Mononuclear cell (primary cell): Measurements from ENCODE around the gene PREX1. TPM values are rescaled to one million over a fixed set of nuclear protein-coding genes. Genes with fewer than 3 reads are reported as not detected.

ENCODE experiments used
- H3K27me3 ChIP-seq: 2 replicates; pipeline ENCODE4 v1.6.0; 2011; ENCODE audit warnings: low read length, control low read depth; ENCODE audit not compliant: insufficient read depth
- H3K4me1 ChIP-seq: 2 replicates; pipeline ENCODE4 v1.5.1; 2011; ENCODE audit warnings: mild to moderate bottlenecking, low read length, control low read depth; ENCODE audit not compliant: insufficient read depth
- H3K4me3 ChIP-seq: 2 replicates; pipeline ENCODE4 v1.5.1; 2011; ENCODE audit warnings: mild to moderate bottlenecking, low read length, moderate library complexity
- H3K9me3 ChIP-seq: 2 replicates; pipeline ENCODE4 v1.5.1; 2011; ENCODE audit warnings: low read depth, mild to moderate bottlenecking, control low read depth, low read length
- total RNA-seq: library from RNA; depleted of rRNA; stranded (reverse); fragments of >200 nt; gene quantifications from one replicate; pipeline ENCODE4 v1.2.3, GENCODE V29; 2012

Gene PREX1
- total RNA-seq, 1 donor = 128 TPM

- Histone ChIP-seq H3K4me1 (no peaks in the 10 kb centered on the region), H3K9me3 (no peaks in the 10 kb centered on the region), H3K27me3 (no peaks in the 10 kb centered on the region), H3K4me3 (no peak overlapping the region)
These were observed 192.4 kb downstream of the PREX1 start for GRCh38 chr20:48635361-48635760.

DNA sequence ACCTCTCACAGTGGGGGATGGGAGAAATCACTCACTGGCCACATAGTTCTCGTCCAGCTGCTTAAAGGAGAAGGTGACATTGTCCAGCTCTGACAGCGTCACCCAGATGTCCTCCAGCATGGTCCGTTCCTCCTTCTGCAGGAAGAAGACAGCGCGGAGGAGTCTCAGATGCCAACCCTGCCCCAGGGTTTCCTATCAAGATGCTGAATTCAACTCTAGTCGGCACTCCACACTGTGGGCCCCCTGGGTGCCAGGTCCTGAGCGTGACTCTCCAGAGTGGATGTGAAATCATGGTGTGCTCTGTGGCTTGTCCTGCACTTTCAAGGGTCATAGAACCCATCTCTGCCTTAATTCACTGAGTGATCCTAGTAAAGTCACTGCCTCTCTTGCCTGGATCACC lies 193.2 kb downstream of the PREX1 start:
- Histone ChIP-seq H3K4me3 (no peak overlapping the region), H3K4me1 (no peaks in the 10 kb centered on the region), H3K27me3 (no peaks in the 10 kb centered on the region), H3K9me3 (no peaks in the 10 kb centered on the region)

DNA sequence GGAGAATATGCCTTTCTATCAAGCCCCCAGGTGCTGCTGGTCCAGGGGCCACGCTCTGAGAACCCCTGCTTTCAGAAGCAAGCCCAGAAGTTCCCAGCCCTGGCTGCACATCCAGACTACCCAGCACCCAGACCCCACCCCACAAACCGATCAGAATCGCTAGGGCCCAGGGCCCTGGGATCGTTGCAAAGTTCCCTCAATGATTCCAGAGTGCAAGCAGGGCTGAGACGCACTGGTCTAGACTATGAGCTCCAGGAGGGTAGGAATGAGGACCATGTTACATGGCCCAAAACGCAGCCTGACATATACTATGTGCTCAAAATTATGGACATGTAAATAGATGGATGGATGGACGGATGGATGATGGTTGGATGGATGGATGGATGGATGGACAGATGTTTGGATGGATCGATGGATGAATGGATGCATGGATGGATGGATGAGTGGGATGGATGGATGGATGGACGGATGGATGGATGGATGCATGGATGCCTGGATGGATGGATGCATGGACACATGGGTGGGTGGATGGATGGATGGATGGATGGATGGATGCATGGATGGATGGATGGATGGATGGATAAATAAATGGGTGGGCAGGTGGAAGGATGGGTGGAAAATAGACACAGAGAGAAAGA lies 194.1 kb downstream of the PREX1 start:
- H3K9me3 ChIP-seq = no peaks in the 10 kb centered on the region
- no peaks in the 10 kb centered on the region for H3K4me1 ChIP-seq
- no peaks in the 10 kb centered on the region for H3K27me3 ChIP-seq
- no peak overlapping the region for H3K4me3 ChIP-seq

GRCh38 chr20:48632825-48633619 lies 194.8 kb downstream of the PREX1 start:
- Histone ChIP-seq H3K27me3 (no peaks in the 10 kb centered on the region), H3K9me3 (no peaks in the 10 kb centered on the region), H3K4me3 (no peak overlapping the region), H3K4me1 (no peaks in the 10 kb centered on the region)

DNA sequence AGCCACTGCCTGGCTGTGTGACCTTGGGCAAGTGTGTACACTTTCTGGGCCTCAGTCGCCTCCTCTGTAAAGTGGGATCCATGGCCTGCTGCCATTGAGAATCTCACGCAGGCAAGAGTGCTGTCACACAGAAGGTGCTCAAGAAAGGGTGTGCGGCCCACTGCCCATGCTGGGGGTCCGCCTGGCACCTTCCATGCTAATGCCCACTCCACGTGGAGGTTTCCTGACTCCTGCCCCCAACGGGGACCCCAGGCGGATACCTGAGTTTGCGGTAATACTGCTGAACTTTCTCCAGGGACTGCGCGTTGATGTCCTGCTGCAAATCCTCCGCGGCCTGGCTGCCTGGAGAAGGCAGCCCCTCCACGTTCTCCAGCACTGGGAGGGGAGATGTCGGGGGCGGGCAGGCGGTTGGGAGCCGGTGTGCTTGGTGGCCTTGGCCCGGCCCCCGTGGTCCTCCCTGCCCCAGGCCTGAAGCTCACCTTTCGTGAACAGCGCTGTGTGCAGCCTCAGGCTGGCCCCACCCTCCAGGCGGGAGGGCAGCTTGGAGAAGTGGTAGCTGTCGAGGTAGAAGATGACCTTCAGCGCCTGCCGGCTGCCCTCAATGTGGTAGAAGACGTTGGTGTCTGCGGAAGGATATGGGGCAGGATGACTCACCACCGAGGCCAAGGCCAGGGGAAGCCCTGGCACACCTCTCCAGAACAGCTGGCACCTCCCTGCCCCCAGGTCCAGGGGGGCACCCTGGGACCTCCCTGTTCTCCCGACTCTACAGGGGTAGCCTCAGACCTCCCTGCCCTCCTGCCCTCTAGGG lies 195.6 kb downstream of the PREX1 start:
- no peaks in the 10 kb centered on the region for H3K27me3 ChIP-seq
- H3K4me3 ChIP-seq = no peak overlapping the region
- no peaks in the 10 kb centered on the region for H3K9me3 ChIP-seq
- peaks cover 4% of the 10 kb centered on the region for H3K4me1 ChIP-seq

DNA sequence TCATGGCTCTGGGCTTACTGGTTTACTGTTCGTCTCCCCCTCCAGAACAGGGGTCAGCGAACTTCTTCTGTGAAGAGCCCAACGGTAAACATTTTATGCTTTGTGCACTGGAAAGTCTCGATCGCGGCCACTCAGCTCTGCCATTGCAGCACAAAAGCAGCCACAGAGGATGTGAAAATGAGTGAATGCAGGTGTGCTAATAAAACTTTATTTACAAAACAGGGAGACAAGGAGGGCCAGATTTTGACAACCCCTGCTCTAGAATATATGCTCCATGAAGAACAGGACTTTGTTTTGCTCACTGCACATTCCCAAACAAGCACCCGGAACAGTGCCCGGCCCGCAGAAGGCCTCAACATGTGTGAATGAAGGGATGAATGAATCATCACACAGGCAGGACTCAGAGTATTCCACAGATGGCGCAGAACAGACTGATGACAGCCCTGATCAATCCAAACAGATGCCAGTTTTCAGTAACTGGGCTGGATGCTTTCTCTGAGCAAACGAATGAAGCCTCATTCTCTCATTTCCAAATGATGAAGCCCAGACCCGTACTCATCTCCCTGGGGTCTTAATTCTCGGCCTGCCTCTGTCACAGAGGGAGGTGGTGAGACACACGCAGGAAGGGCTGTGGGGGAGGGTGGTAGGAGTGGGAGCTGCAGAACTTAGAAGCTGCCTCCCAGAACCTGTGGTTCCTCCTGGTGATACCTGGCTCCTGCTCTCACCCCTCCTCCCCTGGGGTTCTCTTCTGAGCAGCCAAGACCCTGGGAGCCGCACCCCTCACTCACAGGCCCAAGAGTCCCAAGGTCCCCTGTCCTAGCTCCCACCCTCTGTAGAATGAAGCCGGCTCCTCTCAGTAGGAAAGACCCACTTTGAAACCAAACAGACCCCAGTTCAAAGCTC lies 196.4 kb downstream of the PREX1 start:
- Histone ChIP-seq H3K4me3 (no peak overlapping the region), H3K9me3 (no peaks in the 10 kb centered on the region), H3K27me3 (no peaks in the 10 kb centered on the region), H3K4me1 (peaks cover 8% of the 10 kb centered on the region)

GRCh38 chr20:48630342-48631075 lies 197.3 kb downstream of the PREX1 start:
- H3K9me3 ChIP-seq = no peaks in the 10 kb centered on the region
- H3K4me3 ChIP-seq = no peak overlapping the region
- H3K27me3 ChIP-seq = no peaks in the 10 kb centered on the region
- peaks cover 8% of the 10 kb centered on the region for H3K4me1 ChIP-seq

- H3K4me1 ChIP-seq = peaks cover 8% of the 10 kb centered on the region
- H3K4me3 ChIP-seq = no peak overlapping the region
- H3K27me3 ChIP-seq = no peaks in the 10 kb centered on the region
- H3K9me3 ChIP-seq = no peaks in the 10 kb centered on the region
These were observed 197.9 kb downstream of the PREX1 start for GRCh38 chr20:48629960-48630315.

DNA sequence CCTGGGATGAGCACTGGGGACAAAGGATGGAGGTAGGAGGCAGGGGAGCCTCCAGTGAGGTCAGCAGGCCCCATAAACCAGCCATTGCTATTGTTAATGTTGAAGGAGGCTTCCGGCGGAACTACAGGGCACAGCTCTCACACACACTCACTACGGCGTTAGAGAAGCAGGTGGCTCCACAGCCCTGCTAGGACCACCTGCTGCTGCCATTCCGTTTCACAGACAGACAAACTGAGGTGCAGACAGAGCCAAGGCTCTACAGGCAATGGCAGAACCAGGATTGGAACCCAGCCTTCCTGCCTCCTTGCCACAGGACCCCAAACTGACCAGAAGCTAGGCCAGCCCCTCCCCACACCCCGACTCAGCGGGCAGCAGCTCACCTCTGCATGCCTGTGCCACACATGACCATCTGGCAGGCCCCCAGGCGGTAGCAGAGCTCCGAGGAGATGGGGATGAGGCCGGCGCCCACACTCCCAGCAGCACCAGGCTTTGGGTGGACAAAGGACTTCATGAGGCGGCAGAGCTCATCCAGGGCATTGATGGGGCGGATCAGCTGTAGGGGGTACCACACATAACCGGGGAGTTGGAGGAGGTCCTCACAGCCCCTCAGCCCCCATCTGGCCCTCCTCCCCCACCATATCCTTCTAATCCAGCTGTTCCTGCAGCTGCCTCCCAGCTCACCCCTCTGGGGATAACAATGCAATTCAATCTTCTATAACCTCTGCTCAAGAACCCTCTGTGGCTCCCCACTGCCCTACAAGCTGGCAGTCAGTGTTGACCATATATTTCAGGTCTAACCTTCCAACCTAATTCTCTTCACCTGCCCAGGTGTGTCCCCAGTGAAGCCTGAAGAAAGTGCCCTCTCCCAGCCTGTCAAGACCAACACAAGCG lies 198.5 kb downstream of the PREX1 start:
- Histone ChIP-seq H3K4me3 (no peak overlapping the region), H3K4me1 (peaks cover 8% of the 10 kb centered on the region), H3K27me3 (no peaks in the 10 kb centered on the region), H3K9me3 (no peaks in the 10 kb centered on the region)

GRCh38 chr20:48627737-48628128 lies 200.1 kb downstream of the PREX1 start:
- no peaks in the 10 kb centered on the region for H3K9me3 ChIP-seq
- H3K4me1 ChIP-seq = peaks cover 8% of the 10 kb centered on the region
- no peak overlapping the region for H3K4me3 ChIP-seq
- no peaks in the 10 kb centered on the region for H3K27me3 ChIP-seq

- H3K4me3 ChIP-seq = no peak overlapping the region
- peaks cover 8% of the 10 kb centered on the region for H3K4me1 ChIP-seq
- no peaks in the 10 kb centered on the region for H3K27me3 ChIP-seq
- no peaks in the 10 kb centered on the region for H3K9me3 ChIP-seq
These were observed 200.7 kb downstream of the PREX1 start for GRCh38 chr20:48626938-48627736.

DNA sequence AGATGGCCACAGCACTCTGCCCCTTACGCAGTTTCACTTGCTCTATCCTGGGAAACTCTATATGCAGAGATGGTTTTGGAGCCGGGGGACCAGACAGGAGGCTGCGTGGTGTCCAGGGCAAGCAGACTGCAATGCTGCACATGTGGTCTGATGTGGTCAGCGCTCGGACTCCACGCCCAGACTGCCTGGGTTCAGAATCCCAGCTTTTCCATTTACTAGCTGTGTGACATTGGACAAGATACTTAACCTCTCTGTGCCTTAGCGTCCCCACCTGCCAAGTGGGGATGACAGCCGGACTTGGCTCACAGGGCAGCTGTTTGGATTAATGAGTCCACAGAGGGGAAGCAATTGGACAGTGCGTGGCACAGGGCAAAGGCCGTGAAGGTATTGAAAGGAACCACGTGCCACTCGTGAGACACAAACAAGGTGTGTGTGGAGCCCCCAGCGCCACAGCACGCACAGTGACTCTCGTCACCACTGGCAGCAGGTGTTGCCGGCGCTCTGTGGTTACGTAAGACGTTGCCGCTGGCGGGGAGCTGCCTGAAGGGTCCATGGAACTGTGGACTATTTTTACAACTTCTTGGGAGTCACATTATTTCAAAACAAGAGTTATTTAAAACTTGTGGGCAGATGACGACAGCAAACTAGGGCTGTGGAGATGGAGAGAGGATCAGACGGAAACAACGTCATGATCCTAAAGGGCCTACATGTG lies 201.4 kb downstream of the PREX1 start:
- no peak overlapping the region for H3K4me3 ChIP-seq
- no peaks in the 10 kb centered on the region for H3K27me3 ChIP-seq
- H3K9me3 ChIP-seq = no peaks in the 10 kb centered on the region
- peaks cover 14% of the 10 kb centered on the region for H3K4me1 ChIP-seq
